DOHH2 (cell line): ENCODE measurements around the gene OTOL1.

Experiments used
- EZH2phosphoT487 ChIP-seq: fragments of 200-600 bp; sonication (generic); IDR thresholded peaks from 2 replicates; pipeline ENCODE4 v1.6.1; 2017; ENCODE audit warnings: borderline replicate concordance, mild to moderate bottlenecking, antibody characterized with exemption, low read length, moderate library complexity, mixed read lengths
- TF ChIP-seq, protein P1 (sequence below): fragments of 200-600 bp; sonication (generic); IDR thresholded peaks from one replicate; pipeline ENCODE4 v1.5.1; 2014; ENCODE audit warnings: antibody characterized with exemption, mild to moderate bottlenecking, low read depth, low read length; ENCODE audit not compliant: poor library complexity, severe bottlenecking

DNA sequence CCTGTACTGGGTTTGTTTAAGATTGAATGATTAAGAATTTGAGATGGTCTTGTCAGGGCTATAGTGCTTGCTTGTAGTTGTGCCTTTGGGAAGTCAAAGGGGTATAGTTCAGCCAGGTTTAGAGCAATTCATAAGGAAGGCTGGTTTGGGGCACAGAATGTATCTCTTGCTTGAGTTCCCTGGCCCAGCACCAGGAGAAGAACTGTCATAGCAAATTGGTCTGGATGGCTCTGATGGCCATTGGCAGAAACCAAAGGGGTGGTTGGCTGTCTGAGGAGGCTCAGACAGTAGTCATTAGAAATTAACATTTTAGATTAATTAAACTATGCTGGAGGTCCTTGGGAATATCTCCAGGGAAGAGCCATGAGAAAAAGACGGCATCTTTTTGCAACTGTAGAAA, 25.4 kb upstream of the OTOL1 start:
- TF ChIP-seq, protein P1, sequence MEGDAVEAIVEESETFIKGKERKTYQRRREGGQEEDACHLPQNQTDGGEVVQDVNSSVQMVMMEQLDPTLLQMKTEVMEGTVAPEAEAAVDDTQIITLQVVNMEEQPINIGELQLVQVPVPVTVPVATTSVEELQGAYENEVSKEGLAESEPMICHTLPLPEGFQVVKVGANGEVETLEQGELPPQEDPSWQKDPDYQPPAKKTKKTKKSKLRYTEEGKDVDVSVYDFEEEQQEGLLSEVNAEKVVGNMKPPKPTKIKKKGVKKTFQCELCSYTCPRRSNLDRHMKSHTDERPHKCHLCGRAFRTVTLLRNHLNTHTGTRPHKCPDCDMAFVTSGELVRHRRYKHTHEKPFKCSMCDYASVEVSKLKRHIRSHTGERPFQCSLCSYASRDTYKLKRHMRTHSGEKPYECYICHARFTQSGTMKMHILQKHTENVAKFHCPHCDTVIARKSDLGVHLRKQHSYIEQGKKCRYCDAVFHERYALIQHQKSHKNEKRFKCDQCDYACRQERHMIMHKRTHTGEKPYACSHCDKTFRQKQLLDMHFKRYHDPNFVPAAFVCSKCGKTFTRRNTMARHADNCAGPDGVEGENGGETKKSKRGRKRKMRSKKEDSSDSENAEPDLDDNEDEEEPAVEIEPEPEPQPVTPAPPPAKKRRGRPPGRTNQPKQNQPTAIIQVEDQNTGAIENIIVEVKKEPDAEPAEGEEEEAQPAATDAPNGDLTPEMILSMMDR: no peak
- TF ChIP-seq EZH2phosphoT487: no peak
